SK-N-MC (cell line): Measurements from ENCODE around the gene CPSF7.
A peak's percentile ranks its signal among the peaks of the same experiment; 100 is the strongest.

Source experiments
- DNase-seq: peaks from one replicate; pipeline ENCODE4 v3.0.0-alpha.2; 2011; ENCODE audit warnings: low read depth, low spot score
- H3K27ac ChIP-seq: fragments of 200-600 bp; sonication (generic); 2 replicates; pipeline ENCODE4 v1.5.1; 2016; ENCODE audit warnings: mixed run types
- H3K36me3 ChIP-seq: fragments of 200-600 bp; sonication (generic); 2 replicates; pipeline ENCODE4 v1.6.1; 2017; ENCODE audit warnings: antibody characterized with exemption, low read length, mixed read lengths; ENCODE audit not compliant: insufficient read depth
- H3K4me3 ChIP-seq: fragments of 200-600 bp; sonication (generic); 2 replicates; pipeline ENCODE4 v1.5.1; 2016
- H3K9ac ChIP-seq: fragments of 200-600 bp; sonication (generic); 2 replicates; pipeline ENCODE4 v1.8.0; 2017; ENCODE audit warnings: mixed run types, mixed read lengths; ENCODE audit not compliant: insufficient read length
- H3K9me3 ChIP-seq: fragments of 200-600 bp; sonication (generic); 2 replicates; pipeline ENCODE4 v1.6.1; 2017; ENCODE audit warnings: low read depth, mild to moderate bottlenecking, antibody characterized with exemption, low read length, moderate library complexity, mixed read lengths
- EZH2 ChIP-seq: fragments of 200-600 bp; sonication (generic); IDR thresholded peaks from one replicate; pipeline ENCODE4 v1.6.1; 2017; ENCODE audit warnings: antibody characterized with exemption
- FOXP2 ChIP-seq: optimal IDR thresholded peaks from 2 replicates; pipeline ENCODE3; 2011; ENCODE audit warnings: mild to moderate bottlenecking, moderate library complexity; ENCODE audit not compliant: insufficient read depth; ENCODE audit errors: extremely low read length, control extremely low read depth
- POLR2AphosphoS5 ChIP-seq: IDR thresholded peaks from 2 replicates; pipeline ENCODE4 v1.6.1; 2012; ENCODE audit warnings: mild to moderate bottlenecking, low read depth, low read length, borderline replicate concordance

The CPSF7 gene

DNA sequence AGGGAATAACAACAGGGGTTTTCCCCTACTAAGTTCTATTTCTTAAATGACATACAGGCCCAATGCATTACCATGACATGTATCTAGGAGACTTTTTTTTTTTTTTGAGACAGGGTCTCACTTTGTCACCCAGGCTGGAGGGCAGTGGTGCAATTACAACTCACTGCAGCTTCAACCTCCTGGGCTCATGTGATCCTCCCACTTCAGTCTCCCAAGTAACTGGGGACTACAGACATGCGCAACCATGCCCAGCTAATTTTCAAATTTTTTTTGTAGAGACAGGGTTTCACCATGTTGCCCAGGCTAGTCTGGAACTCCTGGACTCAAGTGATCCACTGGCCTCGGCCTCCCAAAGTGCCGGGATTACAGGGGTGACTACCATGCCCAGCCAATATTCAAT is 7.5 kb downstream of the CPSF7 start:
- DNase-seq, result no peak
- TF ChIP-seq FOXP2 (no peak), POLR2AphosphoS5 (no peak), EZH2 (no peak)
- H3K27ac ChIP-seq, result no peak overlapping the region
- peak overlapping the region; percentile 19 for H3K9ac ChIP-seq
- no peak overlapping the region for H3K4me3 ChIP-seq
- H3K9me3 ChIP-seq, result no peaks in the 10 kb centered on the region
- H3K36me3 ChIP-seq, result peaks cover 96% of the 10 kb centered on the region

DNA sequence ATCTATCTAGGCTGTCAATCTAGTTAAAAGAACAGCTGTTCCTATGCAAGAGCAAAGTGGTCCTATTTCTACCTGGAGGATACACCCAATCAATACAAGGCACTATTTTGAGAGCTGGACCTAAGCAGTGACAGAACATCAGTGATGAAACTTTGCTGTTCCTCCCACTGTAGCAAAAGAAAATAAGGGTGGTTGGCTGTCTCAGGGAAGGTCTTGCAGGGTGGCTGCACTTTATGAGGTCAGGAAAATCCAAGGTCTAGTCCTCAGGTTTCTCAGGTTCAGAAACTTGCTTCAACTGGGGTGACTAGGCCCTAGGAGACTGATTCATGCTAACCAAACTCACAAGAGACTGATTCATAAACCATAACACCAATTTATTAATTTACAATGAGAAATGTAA is 11.6 kb downstream of the CPSF7 start:
- no peaks in the 10 kb centered on the region for H3K9me3 ChIP-seq
- no peak overlapping the region for H3K4me3 ChIP-seq
- no peak overlapping the region for H3K9ac ChIP-seq
- H3K36me3 ChIP-seq, result peaks cover 96% of the 10 kb centered on the region
- H3K27ac ChIP-seq, result peak overlapping the region; percentile 10; the same call in 1 of the 2 replicates
- no peak for DNase-seq
- TF ChIP-seq EZH2 (no peak), POLR2AphosphoS5 (no peak), FOXP2 (no peak)

DNA sequence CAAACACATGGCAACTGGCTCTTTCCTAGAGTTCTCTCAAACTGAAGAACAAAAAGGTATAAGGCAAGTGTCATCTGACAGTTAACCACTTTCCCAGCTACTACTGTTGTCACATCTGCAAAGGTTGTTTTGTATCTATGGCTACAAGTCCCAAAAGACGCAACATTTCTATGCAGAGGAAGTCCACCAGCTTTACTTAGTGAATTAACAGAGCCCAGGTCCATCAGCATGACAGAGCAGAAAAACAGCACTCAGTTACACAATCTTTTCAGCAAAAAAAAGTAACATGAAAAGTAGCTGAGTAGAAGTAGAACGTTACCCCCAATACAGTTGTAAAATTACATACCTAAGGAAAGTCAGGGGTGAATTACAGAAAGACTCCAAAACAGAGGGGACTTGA is 12.1 kb downstream of the CPSF7 start:
- Histone ChIP-seq H3K9me3 (no peaks in the 10 kb centered on the region), H3K36me3 (peaks cover 98% of the 10 kb centered on the region), H3K27ac (peak overlapping the region; percentile 10; the same call in 1 of the 2 replicates), H3K9ac (no peak overlapping the region), H3K4me3 (no peak overlapping the region)
- DNase-seq, result no peak
- TF ChIP-seq FOXP2 (no peak), POLR2AphosphoS5 (no peak), EZH2 (no peak)

DNA sequence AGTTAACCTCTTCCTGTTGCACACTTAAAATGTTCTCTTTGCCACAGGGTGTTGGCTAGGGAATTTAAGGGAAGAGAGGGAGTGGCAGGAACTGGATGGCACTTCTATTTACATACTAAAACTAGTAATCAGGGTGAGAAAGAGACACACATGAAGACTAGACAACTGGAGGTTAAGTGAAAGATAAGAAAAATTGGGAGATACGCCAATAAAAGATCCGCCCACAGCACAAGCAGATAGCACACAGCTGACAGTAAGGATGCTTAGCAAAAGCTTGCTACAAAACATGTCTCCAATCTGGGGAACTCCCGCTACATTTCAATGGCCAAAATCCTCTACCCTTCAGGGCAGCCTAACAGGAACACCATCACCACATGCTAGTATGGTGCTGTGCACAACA is 12.8 kb downstream of the CPSF7 start:
- Histone ChIP-seq H3K9ac (no peak overlapping the region), H3K27ac (no peak overlapping the region), H3K9me3 (no peaks in the 10 kb centered on the region), H3K36me3 (peaks cover 98% of the 10 kb centered on the region), H3K4me3 (no peak overlapping the region)
- DNase-seq, result no peak
- TF ChIP-seq FOXP2, result no peak

DNA sequence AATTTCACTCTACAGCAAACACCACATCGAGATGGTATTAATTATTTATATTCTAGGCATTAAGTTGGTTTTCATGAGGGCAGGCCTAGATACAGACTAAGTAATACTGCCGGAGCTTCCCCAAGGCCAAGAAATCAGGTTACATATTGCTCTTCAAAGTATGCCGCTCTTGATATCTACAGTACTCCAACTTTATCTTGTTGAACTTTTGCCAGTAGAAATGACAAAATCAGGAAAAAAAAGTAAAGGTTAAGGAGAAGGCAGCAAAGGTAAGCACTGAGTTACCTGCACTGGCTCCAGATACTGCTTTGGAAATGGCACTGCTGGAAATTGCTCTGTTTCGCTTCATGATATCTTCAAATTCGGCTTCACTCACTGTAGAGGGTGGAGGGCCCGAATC is 14.4 kb downstream of the CPSF7 start:
- no peaks in the 10 kb centered on the region for H3K9me3 ChIP-seq
- H3K27ac ChIP-seq, result no peak overlapping the region
- DNase-seq, result no peak
- H3K9ac ChIP-seq, result no peak overlapping the region
- TF ChIP-seq EZH2 (no peak), FOXP2 (no peak), POLR2AphosphoS5 (no peak)
- H3K4me3 ChIP-seq, result no peak overlapping the region
- peaks cover 98% of the 10 kb centered on the region for H3K36me3 ChIP-seq

DNA sequence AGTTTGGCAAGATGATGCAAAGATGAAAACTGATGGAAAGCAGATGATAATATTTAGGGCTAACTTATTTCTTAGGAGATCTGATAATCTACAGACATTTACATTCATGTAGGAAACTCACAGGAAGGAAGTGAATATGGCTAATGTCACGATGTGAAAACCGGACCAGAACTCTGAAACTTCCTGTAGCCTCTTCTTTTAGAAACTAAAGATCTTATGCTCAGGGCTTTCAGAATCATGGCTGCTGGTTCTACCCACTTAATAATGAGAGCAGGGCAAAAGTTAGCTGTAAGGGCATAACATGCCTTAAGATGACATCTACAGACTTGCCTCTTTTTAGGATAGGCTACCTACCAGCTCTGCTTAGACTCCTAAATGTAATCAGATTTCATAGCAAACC is 15.2 kb downstream of the CPSF7 start:
- DNase-seq, result no peak
- H3K9me3 ChIP-seq, result no peaks in the 10 kb centered on the region
- no peak for TF ChIP-seq FOXP2
- TF ChIP-seq EZH2, result no peak
- no peak for TF ChIP-seq POLR2AphosphoS5
- no peak overlapping the region for H3K27ac ChIP-seq
- no peak overlapping the region for H3K4me3 ChIP-seq
- peaks cover 98% of the 10 kb centered on the region for H3K36me3 ChIP-seq
- H3K9ac ChIP-seq, result no peak overlapping the region

DNA sequence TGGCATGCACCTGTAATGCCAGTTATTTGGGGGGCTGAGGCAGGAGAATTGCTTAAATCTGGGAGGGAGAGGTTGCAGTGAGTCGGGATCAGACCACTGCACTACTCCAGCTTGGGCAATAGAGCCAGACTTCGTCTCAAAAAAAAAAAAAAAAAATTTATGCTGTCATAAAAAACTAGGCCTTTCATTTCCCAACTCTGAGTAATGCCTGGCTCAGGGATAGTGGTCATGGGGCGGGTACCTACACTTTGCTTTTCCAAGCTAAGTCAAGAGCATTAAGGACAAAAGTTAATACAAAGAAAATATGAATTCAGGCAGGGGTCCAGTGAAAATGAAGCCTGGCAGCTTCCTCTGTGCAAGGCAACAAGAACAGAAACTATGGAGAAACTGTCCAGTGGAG is 16.3 kb downstream of the CPSF7 start:
- Histone ChIP-seq H3K9ac (no peak overlapping the region), H3K27ac (no peak overlapping the region), H3K4me3 (no peak overlapping the region), H3K36me3 (peaks cover 98% of the 10 kb centered on the region), H3K9me3 (no peaks in the 10 kb centered on the region)
- no peak for DNase-seq
- TF ChIP-seq EZH2 (no peak), FOXP2 (no peak), POLR2AphosphoS5 (no peak)

DNA sequence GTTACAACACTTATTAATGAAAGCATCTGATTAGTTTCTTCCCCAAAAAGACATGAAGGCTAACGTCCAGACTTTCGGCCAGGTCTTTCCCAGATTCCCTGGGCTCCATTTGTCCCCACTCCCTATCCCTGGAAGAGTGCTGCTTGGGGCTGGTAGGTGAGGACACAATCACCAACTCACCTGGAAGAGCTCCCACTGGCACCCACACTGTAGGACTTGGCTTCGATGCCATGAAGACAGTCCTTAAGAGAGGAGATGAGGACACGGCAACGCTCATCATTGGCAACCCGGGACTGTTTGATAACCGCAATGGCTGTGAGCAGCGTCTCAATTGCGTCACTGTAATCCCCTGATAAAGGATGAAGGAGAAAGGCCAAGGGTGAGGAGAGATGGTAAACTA is 18.2 kb downstream of the CPSF7 start:
- H3K27ac ChIP-seq, result no peak overlapping the region
- no peak overlapping the region for H3K4me3 ChIP-seq
- peaks cover 97% of the 10 kb centered on the region for H3K36me3 ChIP-seq
- H3K9ac ChIP-seq, result no peak overlapping the region
- TF ChIP-seq EZH2 (no peak), POLR2AphosphoS5 (no peak), FOXP2 (no peak)
- H3K9me3 ChIP-seq, result no peaks in the 10 kb centered on the region
- no peak for DNase-seq

DNA sequence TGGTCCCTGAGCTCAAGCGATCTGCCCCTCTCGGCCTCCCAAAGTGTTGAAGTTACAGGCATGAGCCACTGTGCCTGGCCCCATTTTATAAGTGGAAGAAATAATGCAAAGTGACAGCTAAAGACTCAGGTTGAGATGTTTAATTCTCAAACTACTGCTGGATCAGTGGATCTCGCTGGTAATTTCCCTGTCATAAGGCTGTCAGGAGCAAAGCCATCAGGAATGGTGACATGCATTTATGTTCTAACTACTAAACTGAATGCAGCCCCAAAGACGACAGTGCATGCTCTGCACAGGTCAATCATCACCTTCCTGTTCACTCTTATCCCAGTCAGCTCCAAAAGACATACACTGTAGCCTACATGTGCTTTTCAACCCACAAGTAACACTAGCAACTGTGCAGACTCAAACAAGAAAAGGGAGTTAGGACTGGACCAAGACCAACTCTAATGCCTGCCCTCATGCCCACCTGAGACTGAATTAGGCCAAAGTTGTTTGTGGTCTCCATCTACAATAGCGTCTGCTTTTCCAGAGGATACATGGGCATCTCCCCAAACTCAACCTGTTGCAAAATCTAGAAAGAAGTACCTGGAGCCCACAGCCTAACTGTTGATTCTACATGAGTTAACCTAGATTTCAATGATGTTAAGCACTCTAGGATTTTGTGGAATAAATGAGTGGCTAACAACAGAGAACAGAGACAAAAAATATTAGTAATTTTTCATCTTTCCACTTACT is 22.6 kb downstream of the CPSF7 start:
- H3K27ac ChIP-seq, result no peak overlapping the region
- H3K36me3 ChIP-seq, result peaks cover 96% of the 10 kb centered on the region
- no peak overlapping the region for H3K9ac ChIP-seq
- TF ChIP-seq EZH2 (no peak), POLR2AphosphoS5 (no peak), FOXP2 (no peak)
- no peak overlapping the region for H3K4me3 ChIP-seq
- DNase-seq, result no peak
- no peaks in the 10 kb centered on the region for H3K9me3 ChIP-seq
